Cerebellar cortex (tissue), 1 donor: ENCODE data around the gene ZNF780B.
A peak's percentile ranks its signal among the peaks of the same experiment; 100 is the strongest.
"Not testable (repeated sequence)": the region's sequence is repeated elsewhere in the genome, so short reads cannot be mapped to it uniquely, and the experiment has no call there.

Experiments used
- DNase-seq: peaks from one replicate; pipeline ENCODE4 v3.0.0-alpha.2; 2015; ENCODE audit warnings: low spot score

Gene ZNF780B

DNA sequence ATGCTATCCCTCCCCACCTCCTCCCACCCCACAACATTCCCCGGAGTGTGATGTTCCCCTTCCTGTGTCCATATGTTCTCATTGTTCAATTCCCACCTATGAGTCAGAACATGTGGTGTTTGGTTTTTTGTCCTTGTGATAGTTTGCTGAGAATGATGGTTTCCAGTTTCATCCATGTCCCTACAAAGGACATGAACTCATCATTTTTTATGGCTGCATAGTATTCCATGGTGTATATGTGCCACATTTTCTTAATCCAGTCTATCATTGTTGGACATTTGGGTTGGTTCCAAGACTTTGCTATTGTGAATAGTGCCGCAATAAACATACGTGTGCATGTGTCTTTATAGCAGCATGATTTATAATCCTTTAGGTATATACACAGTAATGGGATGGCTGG is 18.0 kb downstream of the ZNF780B start:
- DNase-seq = not testable (repeated sequence)

DNA sequence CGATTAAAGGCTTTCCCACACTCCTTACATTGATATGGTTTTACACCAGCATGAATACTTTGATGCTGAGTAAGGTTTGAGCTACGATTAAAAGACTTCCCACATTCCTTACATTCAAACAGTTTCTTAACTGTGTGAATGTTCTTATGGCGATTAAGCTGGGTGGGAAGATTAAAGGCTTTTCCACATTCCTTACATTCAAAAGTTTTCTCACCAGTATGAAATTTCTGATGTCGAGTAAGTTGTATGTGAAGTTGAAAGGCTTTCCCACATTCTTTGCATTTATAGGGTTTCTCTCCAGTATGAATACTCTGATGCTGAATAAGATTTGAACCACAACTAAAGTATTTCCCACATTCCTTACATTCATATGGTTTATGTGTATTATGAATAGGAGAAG is 20.0 kb downstream of the ZNF780B start:
- DNase-seq = no peak

DNA sequence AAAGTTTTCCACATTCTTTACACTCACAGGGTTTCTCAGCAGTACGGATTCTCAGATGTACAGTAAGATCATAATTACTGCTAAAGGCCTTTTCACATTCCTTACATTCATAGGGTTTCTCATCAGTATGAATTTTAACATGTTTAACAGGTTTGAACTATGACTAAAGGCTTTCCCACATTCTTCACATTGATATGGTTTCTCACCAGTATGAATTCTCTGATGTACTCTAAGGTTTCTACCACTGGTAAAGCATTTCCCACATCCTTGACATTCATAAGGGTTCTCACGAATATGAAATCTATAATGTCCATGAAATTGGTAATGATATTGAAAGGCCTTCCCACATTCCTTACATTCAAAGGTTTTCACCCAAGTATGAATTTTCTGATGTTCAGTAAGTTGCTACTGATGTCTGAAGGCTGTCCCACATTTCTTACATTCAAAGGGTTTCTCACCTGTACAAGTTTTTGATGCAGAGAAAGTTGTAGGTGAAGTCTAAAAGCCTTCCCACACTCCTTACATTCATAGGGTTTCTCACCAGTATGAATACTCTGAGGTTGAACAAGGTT is 22.0 kb downstream of the ZNF780B start:
- DNase-seq = no peak

DNA sequence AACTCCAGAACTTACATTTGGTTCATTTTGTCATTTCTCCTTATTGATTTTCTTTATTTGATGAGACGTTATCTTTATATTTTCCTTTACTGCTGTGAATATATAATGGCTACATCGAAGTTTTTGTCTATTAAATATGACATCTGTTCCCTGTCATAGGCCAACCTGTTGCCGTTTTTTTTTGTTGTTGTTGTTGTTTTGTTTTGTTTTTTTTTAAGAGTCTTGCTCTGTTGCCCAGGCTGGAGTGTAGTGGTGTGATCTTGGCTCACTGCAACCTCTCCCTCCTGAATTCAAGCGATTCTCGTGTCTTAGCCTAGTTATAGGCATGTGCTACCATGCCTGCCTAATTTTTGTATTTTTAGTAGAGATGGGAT is 29.4 kb downstream of the ZNF780B start:
- no peak for DNase-seq

DNA sequence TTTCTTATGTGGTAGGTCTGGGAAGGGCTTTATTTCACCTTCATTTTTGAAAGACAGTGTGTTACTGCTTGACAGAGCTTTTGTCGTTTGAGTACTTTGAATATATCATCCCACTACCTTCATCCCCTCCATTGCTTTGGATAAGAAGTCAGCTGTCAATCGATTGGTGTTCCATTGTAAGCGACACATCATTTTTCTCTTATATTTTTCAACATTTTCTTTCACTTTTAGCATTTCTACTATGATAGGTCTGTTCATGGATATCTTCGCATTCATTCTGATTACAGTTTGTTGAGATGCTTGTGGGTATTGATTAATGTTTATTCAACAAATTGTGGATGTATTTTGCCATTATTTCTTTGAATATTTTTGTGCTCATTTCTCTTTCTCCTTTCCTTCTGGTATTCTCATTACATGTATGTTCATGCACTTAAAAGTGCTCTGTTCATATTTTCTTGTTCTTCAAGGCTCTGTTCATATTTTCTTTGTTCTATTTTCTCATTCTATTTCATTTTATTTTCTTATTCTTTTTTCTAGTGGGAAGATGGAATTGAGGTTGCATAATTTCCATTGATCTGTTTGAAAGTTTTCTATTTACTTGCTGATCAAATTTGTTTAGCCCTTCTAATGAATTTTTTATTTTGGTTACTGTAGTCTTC is 30.0 kb downstream of the ZNF780B start:
- DNase-seq = no peak

DNA sequence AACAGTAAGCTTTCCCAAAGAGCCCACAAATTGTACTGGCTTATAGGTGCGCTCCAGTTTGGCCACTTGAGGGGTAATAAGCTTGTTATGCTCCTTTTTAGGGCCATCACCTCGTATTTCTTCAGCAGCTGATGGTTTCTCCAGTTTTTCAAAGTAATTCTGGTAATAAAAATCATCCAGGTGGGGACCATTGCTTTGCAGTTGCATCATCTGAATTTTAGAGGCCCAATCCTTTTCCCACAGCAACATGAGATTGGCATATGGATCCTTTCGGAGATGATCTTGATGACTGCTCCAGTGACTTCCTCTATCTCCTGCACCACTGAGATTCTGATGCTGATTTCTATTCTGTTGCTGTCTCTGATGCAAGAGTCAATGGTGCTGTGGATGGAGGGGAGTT is 32.1 kb downstream of the ZNF780B start:
- no peak for DNase-seq

DNA sequence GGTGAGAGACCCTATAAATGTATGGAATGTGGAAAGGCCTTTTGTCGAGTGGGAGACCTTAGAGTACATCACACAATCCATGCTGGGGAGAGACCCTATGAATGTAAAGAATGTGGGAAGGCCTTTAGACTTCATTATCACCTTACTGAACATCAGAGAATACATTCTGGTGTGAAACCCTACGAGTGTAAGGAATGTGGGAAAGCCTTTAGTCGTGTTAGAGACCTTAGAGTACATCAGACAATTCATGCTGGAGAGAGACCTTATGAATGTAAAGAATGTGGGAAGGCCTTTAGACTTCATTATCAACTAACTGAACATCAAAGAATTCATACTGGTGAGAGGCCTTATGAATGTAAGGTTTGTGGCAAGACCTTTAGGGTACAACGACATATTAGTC is 42.0 kb downstream of the ZNF780B start:
- no peak for DNase-seq

DNA sequence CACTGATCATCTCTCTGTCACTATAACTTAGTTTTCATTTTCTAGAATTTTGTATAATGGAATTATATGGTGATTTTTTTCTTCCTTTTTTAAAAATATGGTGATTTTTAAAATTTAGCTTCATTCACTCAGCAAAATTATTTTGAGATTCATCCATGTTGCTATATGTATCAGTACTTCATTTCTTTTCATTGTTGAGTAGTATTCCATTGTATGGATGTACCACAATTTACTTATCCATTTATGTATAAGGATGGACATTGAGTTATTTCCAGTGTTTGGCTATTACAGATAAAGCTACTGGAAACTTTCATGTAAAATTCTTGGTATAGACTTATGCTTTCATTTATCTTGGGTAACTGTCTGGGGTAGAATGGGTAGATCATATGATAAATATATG is 46.4 kb downstream of the ZNF780B start:
- no peak for DNase-seq

DNA sequence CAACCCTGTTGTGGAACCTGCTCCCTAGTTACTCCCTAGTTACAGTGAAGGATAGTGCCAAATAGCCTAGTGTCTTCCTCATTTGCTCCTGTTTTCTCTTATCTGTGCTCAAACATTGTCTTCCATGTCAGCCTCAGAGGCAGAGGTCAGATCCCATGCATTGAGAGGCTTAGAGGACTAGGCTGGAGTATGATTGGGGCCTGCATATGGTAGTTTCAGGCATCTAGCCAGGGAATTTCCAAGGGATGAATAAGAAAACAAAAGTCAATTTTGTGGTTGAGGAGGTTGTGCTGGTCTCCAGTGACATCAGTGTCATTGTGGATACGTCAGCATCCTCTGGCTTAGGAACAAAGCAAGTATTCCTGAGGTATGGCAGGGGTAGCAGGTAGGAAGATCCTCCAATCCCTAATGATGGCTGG is 49.7 kb downstream of the ZNF780B start:
- no peak for DNase-seq

DNA sequence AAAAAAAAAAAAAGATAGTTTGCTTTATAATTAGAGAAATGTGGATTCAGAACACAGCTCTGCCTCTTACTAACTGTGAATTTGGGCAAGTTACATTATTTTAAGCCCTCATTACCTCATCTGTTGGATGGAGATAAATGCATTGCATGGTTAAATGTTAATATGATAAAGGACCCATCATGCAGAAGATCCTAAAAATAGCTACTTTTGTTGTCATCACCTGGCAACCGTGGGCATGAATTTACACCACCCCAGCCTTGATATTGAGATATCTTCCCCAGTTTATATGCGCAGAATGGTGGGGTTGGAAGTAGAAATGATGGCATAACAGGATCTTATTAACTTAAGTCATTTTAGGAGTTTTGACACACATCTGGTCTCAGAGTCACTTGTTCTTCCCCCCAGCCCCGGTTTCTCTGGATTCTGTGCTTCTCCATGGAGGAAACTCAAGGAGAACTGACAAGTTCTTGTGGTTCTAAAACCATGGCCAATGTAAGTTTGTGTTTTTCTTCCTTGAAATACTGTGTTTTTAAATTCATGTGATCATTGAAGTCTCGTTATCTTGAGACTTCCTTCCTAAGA is 50.2 kb downstream of the ZNF780B start:
- no peak for DNase-seq

DNA sequence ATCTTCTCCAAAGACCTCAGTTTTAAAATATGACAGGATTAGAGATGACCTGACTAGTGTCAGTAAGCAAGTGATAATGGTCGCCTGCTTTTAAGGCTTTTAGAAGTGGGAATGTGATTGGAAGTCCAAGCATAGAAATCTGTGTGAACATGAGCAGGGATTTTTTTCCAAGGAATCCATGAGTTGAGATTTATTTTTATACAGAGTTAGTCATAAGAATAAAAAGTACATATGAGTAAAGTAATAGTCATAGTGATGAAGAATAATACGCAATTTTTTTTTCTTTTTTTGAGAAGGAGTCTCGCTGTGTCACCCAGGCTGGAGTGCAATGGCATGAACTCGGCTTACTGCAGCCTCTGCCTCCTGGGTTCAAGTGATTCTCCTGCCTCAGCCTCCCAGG is 57.5 kb downstream of the ZNF780B start:
- DNase-seq = no peak

DNA sequence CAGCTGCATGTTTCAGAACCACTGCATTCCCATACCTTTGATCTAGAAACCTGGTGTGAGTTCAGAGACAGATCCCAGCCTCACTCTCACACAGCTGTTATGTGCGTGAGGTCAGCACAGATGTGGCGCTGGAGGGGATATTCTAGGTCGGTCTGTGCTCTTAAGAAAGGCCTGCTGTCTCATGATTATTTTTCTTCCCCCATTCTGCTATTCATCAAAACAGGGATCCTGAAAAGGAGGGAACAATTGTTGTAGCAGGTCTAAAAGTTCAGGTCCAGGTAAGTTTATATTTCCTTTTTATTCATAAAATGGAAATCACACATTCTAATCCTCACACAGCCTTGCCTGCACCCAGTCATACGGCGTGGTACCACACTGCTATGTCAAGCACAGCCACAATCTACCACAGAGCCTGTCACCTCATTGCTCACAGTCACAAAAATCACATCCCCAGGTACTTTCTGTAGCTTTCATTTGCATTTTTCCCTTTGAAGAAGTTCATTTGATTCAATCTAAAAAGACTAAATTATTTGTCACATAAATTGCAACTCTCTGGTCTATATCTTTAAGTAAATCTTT is 58.3 kb downstream of the ZNF780B start:
- DNase-seq = no peak

DNA sequence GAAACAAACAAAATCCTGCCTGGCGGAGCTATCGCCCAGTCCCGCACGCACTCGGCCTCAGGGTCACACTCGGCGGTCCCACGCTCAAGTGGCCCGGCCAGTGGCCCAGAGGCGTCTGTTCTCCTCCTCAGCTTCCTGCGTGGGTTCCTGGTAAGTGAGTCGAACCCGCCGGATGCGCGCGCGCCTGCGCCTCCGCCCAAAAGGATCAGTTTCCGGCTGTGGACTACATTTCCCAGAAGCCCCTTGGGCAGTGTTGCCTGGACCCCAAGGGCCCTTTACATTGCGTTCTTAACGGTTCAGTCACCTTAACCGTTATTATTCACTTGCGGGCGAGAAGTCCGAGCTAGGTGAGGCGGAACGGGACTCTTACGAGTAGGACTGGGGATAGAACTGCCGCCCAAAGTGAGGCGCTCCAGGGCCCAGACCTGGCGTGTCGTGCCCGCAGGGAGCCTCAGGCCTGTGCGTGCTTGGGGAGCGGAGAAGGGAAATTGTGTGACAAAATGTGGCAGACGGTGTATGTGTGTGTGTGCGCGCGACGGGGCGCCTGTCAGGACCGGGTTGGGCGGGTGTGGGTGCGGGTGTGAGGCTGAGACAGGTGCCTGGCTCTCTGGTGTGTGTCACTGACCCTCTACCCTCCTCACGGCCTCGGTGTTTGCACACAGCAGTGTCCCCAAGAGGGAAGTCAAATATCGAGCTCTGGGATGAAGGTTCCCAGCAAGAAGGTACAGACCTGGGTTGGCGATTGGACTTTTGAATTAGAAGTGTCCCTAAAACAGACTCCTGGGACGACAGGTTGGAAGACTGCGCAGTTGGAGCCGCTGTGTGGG is 59.0 kb downstream of the ZNF780B start, which contains the start of gene ZNF546:
TSS of gene ZNF546 (plus strand) at position 250 of the 827 bp plus-strand sequence. CDS start 1,267 bp downstream, outside the sequence.
- peak; percentile 93 for DNase-seq

DNA sequence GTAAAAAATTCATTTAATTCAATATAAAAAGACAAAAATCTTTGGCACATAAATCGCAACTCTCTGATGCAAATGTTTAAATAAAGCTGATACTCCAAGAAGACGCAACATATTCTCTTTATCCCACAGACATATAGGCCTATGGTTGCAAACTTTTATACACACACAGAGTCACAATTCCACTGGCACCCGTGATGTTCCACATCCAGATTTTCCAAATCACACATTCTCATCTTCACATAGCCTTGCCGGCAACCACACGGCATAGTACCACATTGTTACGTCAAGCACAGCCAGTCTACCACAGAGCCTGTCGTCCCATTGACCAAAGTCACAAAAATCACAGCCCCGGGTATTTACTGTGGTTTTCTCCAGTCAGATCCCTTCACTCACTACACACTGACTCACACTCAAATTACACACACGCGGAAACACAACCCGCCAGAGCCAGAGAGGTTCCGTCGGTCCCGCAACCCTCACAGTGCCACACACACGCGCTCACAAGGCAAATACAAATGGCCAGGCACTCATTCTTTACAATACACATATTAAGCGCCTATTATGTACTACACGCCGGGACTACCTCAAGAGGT is 59.7 kb downstream of the ZNF780B start:
- DNase-seq = peak; percentile 46

DNA sequence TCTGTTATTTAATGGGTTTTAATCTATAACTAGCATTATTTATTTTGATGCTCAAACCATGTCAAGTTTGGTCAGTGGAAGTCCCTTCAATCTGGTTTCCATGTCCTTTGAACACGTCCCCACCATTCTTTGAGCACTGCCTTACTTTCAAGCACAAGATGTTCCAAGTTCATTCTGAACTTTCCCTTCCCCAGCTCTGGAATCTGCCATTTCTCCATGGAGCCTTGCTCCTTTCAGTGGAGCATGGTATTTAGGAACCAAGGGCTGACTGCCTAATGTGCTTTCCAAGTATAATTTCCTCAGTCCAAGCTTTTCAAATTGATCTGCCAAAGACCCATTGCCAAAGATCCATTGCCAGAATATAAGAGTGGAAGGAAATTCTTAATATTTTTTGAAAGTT is 60.2 kb downstream of the ZNF780B start:
- DNase-seq = no peak

DNA sequence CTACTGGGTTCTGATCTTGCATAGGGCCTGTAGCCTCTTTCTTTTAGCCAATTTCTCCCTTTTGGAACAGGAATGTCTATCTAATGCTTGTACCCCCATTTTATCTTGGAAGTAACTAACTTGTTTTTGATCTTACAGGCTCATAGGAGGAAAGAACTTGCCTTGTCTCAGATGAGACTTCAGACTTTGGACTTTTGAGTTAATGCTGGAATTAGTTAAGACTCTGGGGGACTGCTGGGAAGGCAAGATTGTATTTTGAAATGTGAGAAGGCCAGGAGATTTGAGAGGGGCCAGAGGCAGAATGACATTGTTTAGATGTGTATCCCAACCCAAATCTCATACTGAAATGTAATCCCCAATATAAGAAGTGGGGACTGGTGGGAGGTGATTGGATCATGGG is 61.7 kb downstream of the ZNF780B start:
- DNase-seq = no peak

DNA sequence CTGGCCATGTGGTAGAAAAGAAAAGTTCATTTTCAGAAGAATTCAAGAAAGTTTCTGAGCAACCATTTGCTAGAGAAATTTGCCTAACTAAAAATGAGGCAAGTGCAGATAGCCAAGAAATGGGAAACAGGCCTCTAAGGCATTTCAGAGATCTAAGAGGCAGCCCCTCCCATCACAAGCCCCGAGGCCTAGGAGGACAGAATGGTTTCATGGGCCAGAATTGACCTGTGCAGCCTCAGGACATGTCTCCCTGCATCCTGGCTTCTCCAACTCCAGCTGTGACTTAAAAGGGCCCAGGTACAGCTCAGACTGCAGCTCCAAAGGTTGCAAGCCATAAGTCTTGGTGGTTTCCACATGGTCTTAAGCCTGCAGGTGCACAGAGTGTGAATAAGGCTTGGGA is 62.4 kb downstream of the ZNF780B start:
- no peak for DNase-seq

DNA sequence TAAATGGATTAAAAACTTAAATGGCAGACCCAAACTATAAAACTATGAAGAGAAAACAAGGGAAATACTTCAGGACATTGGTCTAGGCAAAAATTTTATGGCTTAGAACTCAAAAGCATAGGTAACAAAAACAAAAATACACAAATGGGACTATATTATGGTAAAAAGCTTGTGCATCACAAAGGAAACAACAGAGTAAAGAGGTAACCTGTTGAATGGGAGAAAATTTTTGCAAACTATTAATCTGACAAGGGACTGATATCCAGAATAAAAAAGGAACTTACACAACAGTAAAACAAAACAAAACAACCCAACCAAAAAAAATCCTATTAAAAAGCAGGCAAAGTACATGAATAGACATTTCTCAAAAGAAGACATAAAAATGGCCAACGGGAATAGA is 68.4 kb downstream of the ZNF780B start:
- no peak for DNase-seq

DNA sequence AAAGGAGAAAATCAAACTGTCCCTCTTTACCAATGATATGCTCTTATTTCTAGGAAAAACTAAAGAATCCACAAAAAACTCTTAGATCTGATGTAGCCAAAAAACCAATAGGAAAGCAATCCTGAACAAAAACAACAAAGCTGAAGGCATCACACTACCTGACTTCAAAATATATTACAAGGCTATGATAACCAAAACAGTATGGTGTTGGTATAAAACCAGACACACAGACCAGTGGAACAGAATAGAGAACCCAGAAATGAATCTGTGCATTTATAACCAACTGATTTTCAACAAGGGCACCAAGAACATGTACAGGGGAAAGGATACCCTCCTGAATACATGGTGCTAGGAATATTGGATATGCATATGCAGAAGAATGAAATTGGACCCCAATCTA is 68.9 kb downstream of the ZNF780B start:
- no peak for DNase-seq

DNA sequence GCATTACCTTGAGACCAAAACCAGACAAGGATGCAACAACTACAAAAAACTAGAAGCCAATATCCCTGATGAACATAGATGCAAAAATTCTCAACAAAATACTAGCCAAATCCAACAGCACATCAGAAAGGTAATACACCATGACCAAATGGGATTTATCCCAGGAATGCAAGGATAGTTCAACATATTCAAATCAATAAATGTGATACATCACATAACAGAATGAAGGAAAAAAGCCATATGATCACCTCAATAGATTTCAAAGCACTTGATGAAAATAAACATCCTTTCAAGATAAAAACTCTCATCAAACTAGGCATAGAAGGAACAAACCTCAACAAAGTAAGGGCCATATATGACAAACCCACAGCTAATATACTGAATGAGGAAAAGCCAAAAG is 69.4 kb downstream of the ZNF780B start:
- peak; percentile 11 for DNase-seq

DNA sequence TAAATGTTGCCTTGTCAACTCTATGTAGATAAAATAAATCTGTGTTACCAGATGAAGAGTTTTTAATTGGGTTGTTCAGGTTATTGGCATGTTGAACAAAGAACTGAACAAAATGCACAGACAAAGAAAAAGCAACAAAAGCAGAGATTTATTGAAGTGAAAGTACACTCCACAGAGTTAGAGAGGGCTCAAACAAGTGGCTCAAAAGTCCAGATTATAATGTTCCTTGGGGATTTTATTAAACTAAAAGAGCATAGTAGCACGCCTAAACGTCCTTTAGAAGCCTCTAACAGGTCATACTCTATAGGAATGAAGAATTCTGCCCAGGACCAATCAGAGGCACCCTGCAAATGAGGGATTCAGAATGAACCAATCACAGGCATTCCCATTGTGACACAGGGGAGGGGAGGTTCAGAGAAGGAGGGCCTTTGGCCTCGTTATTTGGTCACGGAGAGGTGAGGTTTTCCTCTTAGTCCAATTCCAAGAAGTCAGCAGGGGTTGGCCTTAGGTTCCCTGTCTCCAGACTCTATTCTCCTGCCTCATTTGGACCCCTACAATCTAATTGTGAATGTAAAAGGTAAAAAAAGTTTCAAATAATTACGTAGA is 72.2 kb downstream of the ZNF780B start:
- no peak for DNase-seq

DNA sequence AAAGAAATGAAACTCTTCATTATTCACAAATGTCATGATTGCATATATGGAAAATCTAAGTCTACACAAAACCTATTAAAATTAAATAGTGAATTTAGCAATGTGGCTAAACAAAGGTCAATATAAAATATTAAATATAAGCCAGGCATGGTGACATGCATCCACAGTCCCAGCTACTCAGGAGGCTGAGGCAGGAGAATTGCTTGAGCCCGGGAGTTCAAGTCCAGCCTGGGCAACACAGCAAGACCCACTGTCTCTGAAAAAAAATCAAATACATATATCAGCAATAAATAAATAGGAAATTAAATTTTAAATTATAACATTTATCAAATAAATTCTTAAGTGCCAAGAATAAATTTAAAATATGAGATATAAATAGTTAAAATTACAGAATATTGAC is 73.1 kb downstream of the ZNF780B start:
- no peak for DNase-seq
